Osteoblast (primary cell): ENCODE measurements around the gene SELENOK. TPM values are rescaled to one million over a fixed set of nuclear protein-coding genes. Genes with fewer than 3 reads are reported as not detected.

ENCODE experiments used
- DNase-seq: peaks from one replicate; pipeline ENCODE4 v3.0.0; 2011; ENCODE audit warnings: low spot score, mixed read lengths; ENCODE audit not compliant: insufficient read length; ENCODE audit errors: missing footprints
- H2AFZ ChIP-seq: 2 replicates; pipeline ENCODE4 v1.6.0; 2011; ENCODE audit warnings: mild to moderate bottlenecking, low read length
- H3K27ac ChIP-seq: 2 replicates; pipeline ENCODE4 v1.5.1; 2011; ENCODE audit warnings: mild to moderate bottlenecking, low read depth, low read length, moderate library complexity
- H3K27me3 ChIP-seq: 2 replicates; pipeline ENCODE4 v1.6.0; 2012; ENCODE audit warnings: mild to moderate bottlenecking, control low read depth, inconsistent platforms, low read length, moderate library complexity; ENCODE audit not compliant: insufficient read depth
- H3K36me3 ChIP-seq: 2 replicates; pipeline ENCODE4 v1.5.1; 2011; ENCODE audit warnings: mild to moderate bottlenecking, low read length, control low read depth, moderate library complexity; ENCODE audit not compliant: insufficient read depth
- H3K4me1 ChIP-seq: 2 replicates; pipeline ENCODE4 v1.5.1; 2011; ENCODE audit warnings: mild to moderate bottlenecking, low read length, control low read depth, moderate library complexity; ENCODE audit not compliant: insufficient read depth
- H3K4me2 ChIP-seq: 2 replicates; pipeline ENCODE4 v1.6.0; 2011; ENCODE audit warnings: mild to moderate bottlenecking, low read length; ENCODE audit not compliant: insufficient read depth
- H3K4me3 ChIP-seq: fragments of 200-600 bp; sonication (generic); 3 replicates; pipeline ENCODE4 v1.5.1; 2012; ENCODE audit warnings: mild to moderate bottlenecking, low read length, inconsistent platforms; ENCODE audit not compliant: insufficient read depth
- H3K79me2 ChIP-seq: 2 replicates; pipeline ENCODE4 v1.6.0; 2012; ENCODE audit warnings: mild to moderate bottlenecking, low read length, control low read depth, inconsistent platforms; ENCODE audit not compliant: insufficient read depth
- H3K9me3 ChIP-seq: 2 replicates; pipeline ENCODE4 v1.5.1; 2011; ENCODE audit warnings: low read depth, low read length, control low read depth
- H4K20me1 ChIP-seq: 2 replicates; pipeline ENCODE4 v1.6.0; 2012; ENCODE audit warnings: mild to moderate bottlenecking, low read length, control low read depth; ENCODE audit not compliant: insufficient read depth
- CTCF ChIP-seq: IDR thresholded peaks from 2 replicates; pipeline ENCODE4 v1.5.1; 2011; ENCODE audit warnings: mild to moderate bottlenecking, low read depth, low read length, moderate library complexity; ENCODE audit errors: extremely low read depth
- total RNA-seq: library from RNA; depleted of rRNA; stranded (reverse); fragments of >200 nt; gene quantifications from 2 replicates; pipeline ENCODE4 v1.2.3, GENCODE V29; 2012

The SELENOK gene
- total RNA-seq, 1 donor: 13.4 TPM

GRCh38 chr3:53845881-53846133, 45.9 kb downstream of the SELENOK start:
- H3K4me2 ChIP-seq: peak overlapping the region; percentile 83
- no peaks in the 10 kb centered on the region for H3K36me3 ChIP-seq
- no peaks in the 10 kb centered on the region for H4K20me1 ChIP-seq
- peak overlapping the region; percentile 73 for H3K4me3 ChIP-seq
- H3K79me2 ChIP-seq: no peaks in the 10 kb centered on the region
- DNase-seq: no peak
- peaks cover 38% of the 10 kb centered on the region for H3K27me3 ChIP-seq
- TF ChIP-seq CTCF: no peak
- peaks cover 4% of the 10 kb centered on the region for H3K4me1 ChIP-seq
- H2AFZ ChIP-seq: peak overlapping the region; percentile 88
- H3K9me3 ChIP-seq: no peaks in the 10 kb centered on the region
- no peak overlapping the region for H3K27ac ChIP-seq

- Histone ChIP-seq H3K9me3 (no peaks in the 10 kb centered on the region), H3K27me3 (peaks cover 38% of the 10 kb centered on the region)
- peak; percentile 93 for DNase-seq
Measured at GRCh38 chr3:53845103-53845880, 46.4 kb downstream of the SELENOK start.

GRCh38 chr3:53844262-53845102, 47.2 kb downstream of the SELENOK start:
- H2AFZ ChIP-seq: no peak overlapping the region
- TF ChIP-seq CTCF: no peak
- no peaks in the 10 kb centered on the region for H3K36me3 ChIP-seq
- no peak overlapping the region for H3K4me2 ChIP-seq
- no peaks in the 10 kb centered on the region for H4K20me1 ChIP-seq
- no peak overlapping the region for H3K4me3 ChIP-seq
- H3K79me2 ChIP-seq: no peaks in the 10 kb centered on the region
- H3K27me3 ChIP-seq: peaks cover 38% of the 10 kb centered on the region
- H3K4me1 ChIP-seq: peaks cover 4% of the 10 kb centered on the region
- no peak overlapping the region for H3K27ac ChIP-seq
- no peak for DNase-seq
- H3K9me3 ChIP-seq: no peaks in the 10 kb centered on the region

More at GRCh38 chr3:53845103-53845880, 46.4 kb downstream of the SELENOK start:
- no peak overlapping the region for H3K27ac ChIP-seq
- H3K4me1 ChIP-seq: peaks cover 4% of the 10 kb centered on the region
- H3K36me3 ChIP-seq: no peaks in the 10 kb centered on the region
- H2AFZ ChIP-seq: peak overlapping the region; percentile 88
- H3K4me2 ChIP-seq: peak overlapping the region; percentile 83
- peak overlapping the region; percentile 73 for H3K4me3 ChIP-seq
- no peak for TF ChIP-seq CTCF
- no peaks in the 10 kb centered on the region for H4K20me1 ChIP-seq
- H3K79me2 ChIP-seq: no peaks in the 10 kb centered on the region
